Smooth muscle cell (in vitro differentiated cells): ENCODE data around the gene BMAL1. TPM values are rescaled to one million over a fixed set of nuclear protein-coding genes. Genes with fewer than 3 reads are reported as not detected.

Source experiments
- DNase-seq: peaks from one replicate; lab custom pipeline; 2025; ENCODE audit not compliant: unreplicated experiment; lab: John Stamatoyannopoulos, UW
- H2AFZ ChIP-seq: fragments of 200-600 bp; sonication (generic); 2 replicates; pipeline ENCODE4 v1.6.0; 2016; ENCODE audit warnings: antibody characterized with exemption, low read depth, mild to moderate bottlenecking
- H3F3A ChIP-seq: fragments of 200-600 bp; sonication (generic); 2 replicates; pipeline ENCODE4 v1.6.0; 2017; ENCODE audit warnings: antibody characterized with exemption, low read depth
- H3K27ac ChIP-seq: fragments of 200-600 bp; sonication (generic); 2 replicates; pipeline ENCODE4 v1.5.1; 2016; ENCODE audit warnings: low read depth, mild to moderate bottlenecking
- H3K27me3 ChIP-seq: fragments of 200-600 bp; sonication (generic); 2 replicates; pipeline ENCODE4 v1.6.1; 2016; ENCODE audit warnings: low read depth, mild to moderate bottlenecking
- H3K36me3 ChIP-seq: fragments of 200-600 bp; sonication (generic); 2 replicates; pipeline ENCODE4 v1.5.1; 2016; ENCODE audit warnings: low read depth
- H3K4me1 ChIP-seq: fragments of 200-600 bp; sonication (generic); 2 replicates; pipeline ENCODE4 v1.5.1; 2016; ENCODE audit warnings: low read depth
- H3K4me2 ChIP-seq: fragments of 200-600 bp; sonication (generic); 2 replicates; pipeline ENCODE4 v1.6.0; 2016; ENCODE audit warnings: mild to moderate bottlenecking
- H3K4me3 ChIP-seq: fragments of 200-600 bp; sonication (generic); 2 replicates; pipeline ENCODE4 v1.5.1; 2016; ENCODE audit warnings: mild to moderate bottlenecking
- H3K79me2 ChIP-seq: fragments of 200-600 bp; sonication (generic); 2 replicates; pipeline ENCODE4 v1.6.0; 2016; ENCODE audit warnings: low read depth, mild to moderate bottlenecking
- H3K9ac ChIP-seq: fragments of 200-600 bp; sonication (generic); 2 replicates; pipeline ENCODE4 v1.6.0; 2016; ENCODE audit warnings: low read depth
- H3K9me3 ChIP-seq: fragments of 200-600 bp; sonication (generic); replicated peaks from 2 replicates; pipeline ENCODE4 v1.5.1; 2016; ENCODE audit warnings: low read depth
- H4K20me1 ChIP-seq: fragments of 200-600 bp; sonication (generic); 2 replicates; pipeline ENCODE4 v1.6.0; 2016; ENCODE audit warnings: low read depth
- CTCF ChIP-seq: fragments of 200-600 bp; sonication (generic); IDR thresholded peaks from 2 replicates; pipeline ENCODE4 v1.5.1; 2017; ENCODE audit warnings: borderline replicate concordance, mild to moderate bottlenecking, antibody characterized with exemption; ENCODE audit not compliant: insufficient read depth, poor library complexity, severe bottlenecking
- WGBS: methylation state at CpG from one replicate; pipeline ENCODE4 v1.1.7; 2016; ENCODE audit warnings: low lambda C conversion rate; 5-methylcytosine and 5-hydroxymethylcytosine counted together
- polyA plus RNA-seq: library from polyadenylated mRNA; unstranded; fragments of >200 nt; fragmentation: Nextera tagmentation; extraction: Ambion mirVana; gene quantifications from 2 replicates; pipeline ENCODE4 v1.2.1, GENCODE V29; 2016
- total RNA-seq: library from RNA; depleted of rRNA; stranded (reverse); fragments of >200 nt; gene quantifications from 2 replicates; pipeline ENCODE4 v1.2.3, GENCODE V29; 2014

The BMAL1 gene
- total and polyA plus RNA-seq, 2 experiments from 2014 or later, result 9.9 to 24.5 TPM

GRCh38 chr11:13236626-13237025 lies 41.0 kb upstream of the BMAL1 start:
- Histone ChIP-seq H3K4me3 (no peak overlapping the region), H3K4me1 (no peaks in the 10 kb centered on the region), H3K79me2 (no peaks in the 10 kb centered on the region), H3K9me3 (no peaks in the 10 kb centered on the region), H3K27me3 (no peaks in the 10 kb centered on the region), H3K36me3 (no peaks in the 10 kb centered on the region), H4K20me1 (no peaks in the 10 kb centered on the region), H2AFZ (no peak overlapping the region), H3K4me2 (no peak overlapping the region), H3F3A (no peaks in the 10 kb centered on the region), H3K27ac (no peak overlapping the region), H3K9ac (no peak overlapping the region)
- no peak for DNase-seq
- WGBS, result 71% methylated on average over 2 of the region's 2 CpGs
- TF ChIP-seq CTCF, result no peak

- WGBS, result 96% methylated on average over 7 of the region's 7 CpGs
These were observed 39.8 kb upstream of the BMAL1 start for GRCh38 chr11:13237761-13238160.

GRCh38 chr11:13238879-13239514 lies 38.6 kb upstream of the BMAL1 start:
- H3K27ac ChIP-seq, result no peak overlapping the region
- peak; percentile 91 for TF ChIP-seq CTCF
- H3K27me3 ChIP-seq, result no peaks in the 10 kb centered on the region
- H3K36me3 ChIP-seq, result no peaks in the 10 kb centered on the region
- H3K4me1 ChIP-seq, result no peaks in the 10 kb centered on the region
- no peak overlapping the region for H3K4me2 ChIP-seq
- H3F3A ChIP-seq, result no peaks in the 10 kb centered on the region
- no peak overlapping the region for H3K9ac ChIP-seq
- WGBS, result 44% methylated on average over 4 of the region's 4 CpGs
- DNase-seq, result no peak
- no peak overlapping the region for H2AFZ ChIP-seq
- no peaks in the 10 kb centered on the region for H3K9me3 ChIP-seq
- H3K79me2 ChIP-seq, result no peaks in the 10 kb centered on the region
- no peaks in the 10 kb centered on the region for H4K20me1 ChIP-seq
- H3K4me3 ChIP-seq, result no peak overlapping the region

More at GRCh38 chr11:13237761-13238160, 39.8 kb upstream of the BMAL1 start:
- H3K4me2 ChIP-seq, result no peak overlapping the region
- H3K79me2 ChIP-seq, result no peaks in the 10 kb centered on the region
- H3K9me3 ChIP-seq, result no peaks in the 10 kb centered on the region
- no peak for DNase-seq
- no peaks in the 10 kb centered on the region for H3F3A ChIP-seq
- H3K4me3 ChIP-seq, result no peak overlapping the region
- H3K4me1 ChIP-seq, result no peaks in the 10 kb centered on the region
- no peaks in the 10 kb centered on the region for H4K20me1 ChIP-seq
- no peak overlapping the region for H3K9ac ChIP-seq
- H3K36me3 ChIP-seq, result no peaks in the 10 kb centered on the region
- no peak overlapping the region for H2AFZ ChIP-seq
- H3K27ac ChIP-seq, result no peak overlapping the region
- H3K27me3 ChIP-seq, result no peaks in the 10 kb centered on the region
- TF ChIP-seq CTCF, result no peak

GRCh38 chr11:13242564-13242963 lies 35.0 kb upstream of the BMAL1 start:
- H3F3A ChIP-seq, result no peaks in the 10 kb centered on the region
- H3K9ac ChIP-seq, result no peak overlapping the region

More at GRCh38 chr11:13242564-13242963, 35.0 kb upstream of the BMAL1 start:
- Histone ChIP-seq H4K20me1 (no peaks in the 10 kb centered on the region), H3K9me3 (no peaks in the 10 kb centered on the region), H3K27ac (no peak overlapping the region), H3K79me2 (no peaks in the 10 kb centered on the region), H3K27me3 (no peaks in the 10 kb centered on the region), H3K4me3 (no peak overlapping the region), H3K4me1 (no peaks in the 10 kb centered on the region), H3K36me3 (no peaks in the 10 kb centered on the region), H3K4me2 (no peak overlapping the region), H2AFZ (no peak overlapping the region)
- no peak for TF ChIP-seq CTCF
- 98% methylated on average over 3 of the region's 3 CpGs for WGBS
- DNase-seq, result no peak
